HL-60/S4 treated with retinoic acid at 250 ng/mL for 4 days and 3 days (cell line): Measurements from ENCODE around the gene NAT14.

Experiments
- in situ Hi-C: fragments of 300-500 bp; cut with MboI; formaldehyde crosslinking; loops from 2 replicates; pipeline ENCODE4 v1.7.0; 2022; ENCODE audit warnings: low sequenced_read_pairs

NAT14 gene

DNA sequence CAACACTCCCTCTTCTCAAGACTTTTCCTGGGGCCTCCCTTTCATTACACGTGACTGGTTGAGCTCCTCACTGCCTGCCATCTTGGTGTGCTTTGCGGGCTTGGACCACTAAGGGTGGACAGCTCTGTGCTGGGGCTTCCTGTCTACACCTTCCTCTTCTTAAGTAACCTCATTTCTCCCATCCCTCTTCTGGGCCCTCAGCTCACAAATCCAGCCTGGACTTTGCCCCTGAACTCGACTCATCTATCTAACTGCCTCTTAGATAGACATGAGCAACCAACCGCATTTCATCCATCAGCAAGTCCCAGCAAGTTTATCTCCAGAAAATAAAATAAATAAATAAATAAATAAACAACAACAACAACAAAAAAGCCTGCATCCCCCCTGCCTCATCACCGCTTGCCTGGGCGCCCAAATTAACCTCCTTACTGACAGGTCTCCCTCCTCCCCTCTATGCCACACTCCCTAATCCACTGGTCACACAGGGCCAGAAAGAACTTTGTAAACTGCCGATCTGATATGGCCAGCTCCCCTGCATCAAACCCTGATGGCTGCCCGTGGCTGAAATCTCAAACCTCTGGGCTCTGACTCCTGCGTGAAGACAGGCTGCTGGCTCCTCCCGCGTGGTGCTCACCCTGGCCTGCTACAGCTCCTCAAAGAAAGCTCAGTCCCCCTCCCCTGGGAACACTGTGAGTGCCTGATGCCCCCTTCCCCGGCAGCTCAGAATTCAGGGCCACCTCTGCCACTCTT, 31.3 kb upstream of the NAT14 start:
- in situ Hi-C loops = no loop called here

- in situ Hi-C loops = no loop called here
Measured at GRCh38 chr19:55454787-55455243, 30.2 kb upstream of the NAT14 start.

GRCh38 chr19:55455576-55456235, 29.3 kb upstream of the NAT14 start:
- in situ Hi-C loops = no loop called here

GRCh38 chr19:55456347-55456746, 28.6 kb upstream of the NAT14 start:
- in situ Hi-C loops = no loop called here

- in situ Hi-C loops = no loop called here
Measured at GRCh38 chr19:55457683-55458457, 27.1 kb upstream of the NAT14 start.

DNA sequence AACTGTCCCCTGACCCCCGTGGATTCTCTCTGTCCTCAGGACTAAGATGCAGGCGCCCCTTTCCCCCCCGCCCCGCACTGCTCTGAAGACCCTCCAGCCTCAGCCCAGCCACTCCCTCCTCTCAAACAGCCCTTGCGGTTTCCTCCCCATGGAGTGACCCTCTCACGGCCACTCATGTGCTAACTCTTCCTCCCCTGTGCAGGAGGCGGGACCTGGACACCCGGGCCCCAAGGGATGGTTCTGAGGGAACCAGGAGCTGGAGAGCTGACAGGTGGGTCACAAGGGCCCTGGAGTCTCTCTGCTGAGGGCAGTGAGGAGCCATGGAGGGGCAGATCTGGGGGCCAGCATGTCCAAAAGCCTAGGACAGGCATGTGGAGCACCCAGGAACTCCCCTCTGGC, 25.4 kb upstream of the NAT14 start:
- in situ Hi-C loops = no loop called here

GRCh38 chr19:55459950-55460657, 24.9 kb upstream of the NAT14 start:
- in situ Hi-C loops = no loop called here

- in situ Hi-C loops = no loop called here
Measured at GRCh38 chr19:55460670-55461258, 24.2 kb upstream of the NAT14 start.

GRCh38 chr19:55461259-55461973, 23.6 kb upstream of the NAT14 start, which contains the start of gene ISOC2:
Gene ISOC2 (minus strand): TSS chr19:55461642. CDS start chr19:55456486, 5,156 bp downstream.
- in situ Hi-C loops = no loop called here

- in situ Hi-C loops = no loop called here
Measured at GRCh38 chr19:55461974-55462626, 22.9 kb upstream of the NAT14 start.

- in situ Hi-C loops = no loop called here
Measured at GRCh38 chr19:55462722-55463121, 22.3 kb upstream of the NAT14 start.

- in situ Hi-C loops = no loop called here
Measured at GRCh38 chr19:55463583-55464031, 21.4 kb upstream of the NAT14 start.

DNA sequence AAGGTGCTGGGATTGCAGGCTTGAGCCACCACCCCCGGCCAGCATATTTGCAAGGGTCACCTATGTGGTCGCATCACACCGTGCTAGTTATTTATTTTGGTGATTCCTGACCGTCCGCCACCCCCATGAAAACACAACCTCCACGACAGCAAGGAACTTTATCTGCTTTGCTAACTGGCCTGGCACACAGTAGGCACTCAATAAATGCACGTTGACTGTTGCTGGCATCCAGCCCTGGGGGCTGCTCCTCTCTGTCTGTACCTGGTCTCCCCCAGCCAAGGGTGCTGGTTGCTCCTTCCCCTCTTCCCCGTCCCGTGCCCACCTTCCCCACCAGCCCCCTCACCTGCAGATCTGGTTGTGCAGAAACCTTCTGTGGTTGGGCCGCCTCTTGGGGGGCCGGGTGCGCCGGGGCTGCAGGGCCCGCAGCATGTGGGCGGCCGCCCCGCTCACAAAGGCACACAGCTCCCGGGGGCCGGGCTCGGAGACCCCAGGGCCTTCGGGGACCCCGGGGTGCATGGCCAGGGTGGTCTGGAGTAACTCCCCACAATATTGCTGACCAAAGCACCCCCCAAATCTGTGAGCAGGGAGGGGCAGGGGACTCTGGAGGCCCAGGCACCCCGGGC, 20.8 kb upstream of the NAT14 start:
- in situ Hi-C loops = no loop called here

DNA sequence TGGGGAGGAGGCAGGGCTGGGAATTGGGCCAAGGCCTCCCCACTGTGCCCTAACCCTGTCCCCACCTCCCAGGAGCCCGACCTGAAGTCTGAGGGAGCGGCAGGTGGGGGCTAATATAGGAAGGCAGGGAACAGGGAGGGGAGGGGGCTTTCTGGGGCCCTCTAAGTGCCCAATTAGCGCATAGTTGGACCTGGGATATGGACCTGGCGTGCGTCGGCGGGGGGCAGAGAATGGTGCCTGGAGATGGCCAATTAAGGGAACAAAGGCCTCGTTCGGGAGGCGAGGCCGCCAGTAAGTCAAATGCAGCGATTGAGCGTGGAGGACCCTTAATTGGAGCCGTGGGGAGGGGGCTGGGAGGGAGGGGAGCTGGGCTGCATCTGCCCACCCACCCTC, 20.3 kb upstream of the NAT14 start, which contains the start of gene C19orf85:
Gene C19orf85 (minus strand): TSS at position 90 of the 393 bp plus-strand sequence. CDS start 197 bp downstream, outside the sequence.
- in situ Hi-C loops = no loop called here

DNA sequence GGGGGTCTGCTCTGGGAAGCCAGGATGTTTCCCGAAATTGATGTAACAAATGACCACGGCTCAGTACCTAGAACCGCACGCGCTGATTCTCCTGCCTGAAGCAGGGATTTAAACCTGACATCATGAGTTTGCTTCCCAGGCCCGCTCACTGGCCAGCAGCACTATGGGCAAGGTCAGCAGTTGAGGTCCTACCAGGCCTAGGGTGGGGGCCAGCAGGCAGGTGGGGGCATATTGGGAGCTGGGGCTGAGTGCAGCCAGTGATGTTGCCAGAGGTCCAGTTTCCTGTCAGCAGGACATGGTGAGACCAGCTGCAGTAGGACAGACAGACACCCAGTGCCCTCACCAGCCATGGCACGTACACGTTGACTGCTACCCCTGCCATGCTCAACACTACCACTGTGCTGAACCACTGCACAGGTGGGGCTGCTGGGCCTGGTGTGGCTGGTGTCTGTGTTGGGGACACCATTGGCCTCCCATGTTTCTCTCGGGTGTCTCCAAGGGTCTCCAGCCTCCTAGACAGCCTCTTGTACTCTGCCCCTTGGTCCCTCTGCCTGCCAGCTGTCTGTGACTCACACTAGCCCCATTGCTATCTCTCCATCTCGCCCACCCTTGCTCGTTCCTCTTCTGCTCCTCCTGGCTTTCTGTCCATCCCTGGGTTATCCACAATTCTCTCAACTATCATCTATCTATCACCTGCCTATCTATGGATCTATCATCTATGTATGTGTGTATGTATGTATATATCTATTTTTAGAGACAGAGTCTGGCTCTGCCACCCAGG, 19.3 kb upstream of the NAT14 start:
- in situ Hi-C loops = no loop called here

GRCh38 chr19:55466241-55466614, 18.8 kb upstream of the NAT14 start:
- in situ Hi-C loops = no loop called here

- in situ Hi-C loops = no loop called here
Measured at GRCh38 chr19:55467236-55468053, 17.5 kb upstream of the NAT14 start.
